ENCODE data around the gene ELK1.
"Not testable (repeated sequence)": the region's sequence is repeated elsewhere in the genome, so short reads cannot be mapped to it uniquely, and the experiment has no call there.

DNA sequence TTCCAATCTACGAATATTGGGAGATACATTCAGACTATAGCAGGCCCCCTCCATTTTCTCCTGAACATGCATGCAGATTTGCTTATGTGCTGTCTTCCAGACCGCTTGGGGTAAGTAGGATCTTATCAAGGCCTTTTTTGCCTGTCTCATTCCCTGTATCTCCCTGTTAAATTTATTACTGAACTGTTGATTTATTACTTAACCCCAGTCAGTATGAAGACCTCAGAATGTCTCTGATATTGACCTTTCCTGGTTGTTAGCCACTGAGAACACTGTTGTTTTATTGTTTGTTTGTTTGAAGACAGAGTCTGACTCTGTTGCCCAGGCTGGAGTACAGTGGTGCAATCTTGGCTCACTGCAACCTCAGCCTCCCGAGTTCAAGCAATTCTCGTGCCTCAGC lies 15.4 kb upstream of the ELK1 start:
- not testable (repeated sequence) for TF ChIP-seq RAD21 (IDR thresholded peaks at IDR 0.05; ENCODE audit: low read depth); YY1 (IDR thresholded peaks at IDR 0.05; ENCODE audit: extremely low read depth, insufficient replicate concordance, low read depth, low read length); TCF7L2 (IDR thresholded peaks at IDR 0.05; ENCODE audit: borderline replicate concordance, extremely low read depth, insufficient read depth, insufficient read length); POLR2AphosphoS5 (IDR thresholded peaks at IDR 0.05; ENCODE audit: low read depth, low read length)
- TF ChIP-seq, protein P1, sequence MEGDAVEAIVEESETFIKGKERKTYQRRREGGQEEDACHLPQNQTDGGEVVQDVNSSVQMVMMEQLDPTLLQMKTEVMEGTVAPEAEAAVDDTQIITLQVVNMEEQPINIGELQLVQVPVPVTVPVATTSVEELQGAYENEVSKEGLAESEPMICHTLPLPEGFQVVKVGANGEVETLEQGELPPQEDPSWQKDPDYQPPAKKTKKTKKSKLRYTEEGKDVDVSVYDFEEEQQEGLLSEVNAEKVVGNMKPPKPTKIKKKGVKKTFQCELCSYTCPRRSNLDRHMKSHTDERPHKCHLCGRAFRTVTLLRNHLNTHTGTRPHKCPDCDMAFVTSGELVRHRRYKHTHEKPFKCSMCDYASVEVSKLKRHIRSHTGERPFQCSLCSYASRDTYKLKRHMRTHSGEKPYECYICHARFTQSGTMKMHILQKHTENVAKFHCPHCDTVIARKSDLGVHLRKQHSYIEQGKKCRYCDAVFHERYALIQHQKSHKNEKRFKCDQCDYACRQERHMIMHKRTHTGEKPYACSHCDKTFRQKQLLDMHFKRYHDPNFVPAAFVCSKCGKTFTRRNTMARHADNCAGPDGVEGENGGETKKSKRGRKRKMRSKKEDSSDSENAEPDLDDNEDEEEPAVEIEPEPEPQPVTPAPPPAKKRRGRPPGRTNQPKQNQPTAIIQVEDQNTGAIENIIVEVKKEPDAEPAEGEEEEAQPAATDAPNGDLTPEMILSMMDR (IDR thresholded peaks at IDR 0.05 in 2 of 3, conservative IDR thresholded peaks at IDR 0.05 in 1 of 3; ENCODE audit: borderline replicate concordance in 1 of 3, insufficient read depth in 1 of 3, low read depth in 2 of 3, low read length in 2 of 3): not testable (repeated sequence)
